Measurements from ENCODE around the gene PSTPIP1. TPM values are rescaled to one million over a fixed set of nuclear protein-coding genes. Genes with fewer than 3 reads are reported as not detected.

PSTPIP1 gene
- total RNA-seq (2012; rRNA removed), result 0.36 and 0.56 TPM in 2 replicates
- 0.83 and 1.1 TPM in 2 replicates for polyA plus RNA-seq (2012; rRNA removed)
- 0.74 and 0.75 TPM in 2 replicates for polyA plus RNA-seq (2012; cell fraction: cytosol; rRNA removed)
- polyA plus RNA-seq (2012; cell fraction: nucleus; rRNA removed; ENCODE audit: low replicate concordance), result 1.0 and 3.2 TPM in 2 replicates
- percentile 3 among the genes with signal in this experiment for Bru-seq, nascent RNA
- BruChase-seq, experiment 1, labeled RNA remaining after a 6-hour chase, result percentile 2 among the genes with signal in this experiment
- BruChase-seq, experiment 2, labeled RNA remaining after a 2-hour chase, result not detected
- long read RNA-seq, result 0 reads

- H3K27ac ChIP-seq (ENCODE audit: insufficient read depth, low read length), result no peak within 1 kb of the TSS
- no peaks in the 10 kb centered on the region for H3K9me3 ChIP-seq (ENCODE audit: control insufficient read depth, insufficient read depth, low read length)
- no peak within 1 kb of the TSS for H3K4me3 ChIP-seq (ENCODE audit: insufficient read depth, low read depth, low read length)
- H3K36me3 ChIP-seq (ENCODE audit: control insufficient read depth, insufficient read depth, low read length), result no peaks in the 10 kb centered on the region
- no peak within 1 kb of the TSS for H2BK120ac ChIP-seq (ENCODE audit: low read depth, low read length)
- H3K56ac ChIP-seq (ENCODE audit: extremely low read depth, insufficient read depth, low read length), result no peak within 1 kb of the TSS
- H3K79me1 ChIP-seq (ENCODE audit: low read depth in 1 of 2, low read length in 2 of 2), result no peaks in the 10 kb centered on the region
- 45% methylated on average over 14 of the region's 28 CpGs; no CpG with 5 or more reads in 1 of the 2 experiments for WGBS, 2 experiments (ENCODE audit: extremely low coverage in 2 of 2, insufficient read length in 1 of 2)
- no peak within 1 kb of the TSS; the same call in 1 of the 2 replicates for H4K91ac ChIP-seq (ENCODE audit: insufficient read depth, low read depth, low read length)
- H3K4me1 ChIP-seq (ENCODE audit: control insufficient read depth, insufficient read depth, low read length), result peaks cover 8% of the 10 kb centered on the region
- 0 out of 2 replicates have a peak, but pooled peaks cover 5% of the 10 kb centered on the region for H3K9me1 ChIP-seq (ENCODE audit: insufficient read depth, low read length)
- dilution Hi-C loops (cut with HindIII; ENCODE audit: low sequenced_read_pairs, unreplicated experiment), result no loop called here
- H2AFZ ChIP-seq (replicated peaks; ENCODE audit: low read length, poor library complexity), result peak within 1 kb of the TSS; percentile 66
- in situ Hi-C loops (cut with MboI; ENCODE audit: low sequenced_read_pairs), result no loop called here
- BruUV-seq (replicated peaks), result no TSS peak
- H3K27me3 ChIP-seq (ENCODE audit: control insufficient read depth, insufficient read depth, low read length), result peaks cover 18% of the 10 kb centered on the region
- H3K23ac ChIP-seq (ENCODE audit: low read depth, low read length), result no peak within 1 kb of the TSS
- no peak within 1 kb of the TSS for H3K4me2 ChIP-seq (ENCODE audit: low read depth, low read length)
- H4K8ac ChIP-seq (ENCODE audit: low read depth in 2 of 2, low read length in 2 of 2), result peak within 1 kb of the TSS in 1 of 2 experiments; percentile 41; a peak in 2 of 4 replicates
- ATAC-seq (ENCODE audit: low read depth) (0 out of 2 replicates have a peak, but pooled peaks have one; percentile 25), DNase-seq (no peak)
- H2AK9ac ChIP-seq (replicated peaks; ENCODE audit: low read depth, low read length, poor library complexity), result no peak within 1 kb of the TSS
- H2AK5ac ChIP-seq (ENCODE audit: low read depth, low read length), result no peak within 1 kb of the TSS
- H2BK20ac ChIP-seq (ENCODE audit: low read depth, low read length), result no peak within 1 kb of the TSS
- POLR2A ChIA-PET (ENCODE audit: unreplicated experiment), result no interaction called here
- no peak within 1 kb of the TSS for H3K9ac ChIP-seq (ENCODE audit: low read depth, low read length)
- H3K18ac ChIP-seq (ENCODE audit: low read depth, low read length), result no peak within 1 kb of the TSS
- no peak within 1 kb of the TSS for H3K14ac ChIP-seq (replicated peaks; ENCODE audit: low read depth, low read length)
- H4K5ac ChIP-seq (ENCODE audit: low read depth, low read length), result no peak within 1 kb of the TSS
- CTCF ChIA-PET, result interaction anchor here (1.1 kb wide), 1 partner anchor 103 kb away, joined by 3 read pairs; no protein-coding TSS in a partner anchor
- H3K4ac ChIP-seq (ENCODE audit: low read depth, low read length), result no peak within 1 kb of the TSS
- no peaks in the 10 kb centered on the region for H4K20me1 ChIP-seq (ENCODE audit: insufficient read depth, low read length)
- intact Hi-C loops (cut with micrococcal nuclease), result no loop called here
- no peak within 1 kb of the TSS for H2BK5ac ChIP-seq (ENCODE audit: low read depth, low read length, poor library complexity, severe bottlenecking)
- no peak for TF ChIP-seq BHLHE40 (IDR thresholded peaks at IDR 0.05; ENCODE audit: low read depth, low read length)
- no peak for TF ChIP-seq RCOR1 (IDR thresholded peaks at IDR 0.05; ENCODE audit: insufficient replicate concordance, low read length)
- no peak for TF ChIP-seq FOS (IDR thresholded peaks at IDR 0.05; ENCODE audit: low read depth, low read length)
- TF ChIP-seq MXI1 (IDR thresholded peaks at IDR 0.05; ENCODE audit: borderline replicate concordance, low read depth, low read length), result no peak
- no peak for TF ChIP-seq POLR2A (IDR thresholded peaks at IDR 0.05; ENCODE audit: low read depth, low read length)
- TF ChIP-seq NFE2L2 (IDR thresholded peaks at IDR 0.05; ENCODE audit: low read depth, low read length), result no peak
- no peak for TF ChIP-seq ELK1 (IDR thresholded peaks at IDR 0.05; ENCODE audit: borderline replicate concordance, low read depth, low read length)
- TF ChIP-seq MAFK (IDR thresholded peaks at IDR 0.05; ENCODE audit: low read depth, low read length), result no peak
- TF ChIP-seq CEBPB (IDR thresholded peaks at IDR 0.05; ENCODE audit: low read depth, low read length), result no peak
- no peak for TF ChIP-seq CHD1 (IDR thresholded peaks at IDR 0.05; ENCODE audit: low read depth, low read length)
- TF ChIP-seq CTCF (conservative IDR thresholded peaks at IDR 0.05; ENCODE audit: low read depth, low read length), result no peak
- no peak for TF ChIP-seq SMC3 (IDR thresholded peaks at IDR 0.05; ENCODE audit: low read depth, low read length)
- TF ChIP-seq RFX5 (IDR thresholded peaks at IDR 0.05; ENCODE audit: low read depth, low read length), result no peak
- no peak within 1 kb of the TSS for H2BK15ac ChIP-seq (ENCODE audit: low read depth, low read length)
Observed at GRCh38 chr15:76994971-76995945, at the start of gene PSTPIP1. PSTPIP1 (plus strand) TSS chr15:76995126; CDS start chr15:76995574, 448 bp downstream.
